HL-60/S4 (cell line): ENCODE measurements around the gene VPS13C.

Source experiments
- in situ Hi-C: fragments of 300-500 bp; cut with MboI; formaldehyde crosslinking; loops from 2 replicates; pipeline ENCODE4 v1.14.3; 2022; ENCODE audit warnings: low sequenced_read_pairs

VPS13C gene

DNA sequence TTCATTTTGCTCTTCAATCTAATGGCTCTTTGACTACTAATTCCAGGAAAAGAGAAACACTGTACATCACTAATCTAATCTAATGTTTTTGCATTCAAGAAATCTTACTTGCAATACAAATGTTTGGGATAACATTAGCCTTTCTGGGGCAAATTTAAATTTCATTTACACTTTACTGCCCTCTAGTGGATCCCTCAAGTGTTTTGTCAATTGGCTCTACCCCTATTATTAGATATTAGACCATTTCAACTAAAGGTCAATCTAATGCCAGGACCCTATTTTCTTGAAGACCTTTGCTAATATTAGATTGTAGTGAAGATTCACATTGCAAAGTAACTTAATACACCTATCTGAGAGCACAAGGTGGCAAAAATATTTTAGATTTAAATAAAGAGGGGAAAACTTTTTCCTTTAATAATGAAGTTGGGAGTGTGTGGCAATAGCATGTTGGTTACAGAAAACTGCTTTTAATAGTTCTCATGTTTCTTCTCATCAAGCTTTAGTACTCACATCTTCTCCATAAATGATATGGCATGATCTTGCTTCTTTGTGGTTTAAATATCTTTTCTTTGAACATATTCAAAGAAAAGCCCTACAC is 11.6 kb upstream of the VPS13C start:
- in situ Hi-C loops = loop anchor here (25.0 kb wide), 1 partner anchor 185 kb away; no protein-coding TSS in a partner anchor

DNA sequence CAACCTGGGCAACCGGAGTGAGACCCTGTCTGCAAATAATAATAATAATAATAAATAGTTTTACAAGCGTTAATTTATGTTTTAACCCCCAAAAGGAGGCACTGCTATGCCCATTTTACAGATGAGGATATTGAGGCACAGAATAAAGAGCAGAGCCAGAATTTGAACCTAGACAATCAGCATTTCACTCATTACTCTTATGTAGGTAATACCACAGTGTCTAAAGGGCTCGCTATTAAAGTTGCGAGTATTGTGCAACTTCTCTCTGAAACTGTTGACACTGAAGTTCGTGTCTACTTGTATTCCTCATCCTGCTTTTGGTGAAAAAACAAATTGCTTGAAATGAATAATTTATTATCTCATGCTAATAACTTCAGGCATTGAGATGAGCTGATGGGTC is 9.3 kb upstream of the VPS13C start:
- in situ Hi-C loops = loop anchor here (25.0 kb wide), 1 partner anchor 182 kb away; no protein-coding TSS in a partner anchor

DNA sequence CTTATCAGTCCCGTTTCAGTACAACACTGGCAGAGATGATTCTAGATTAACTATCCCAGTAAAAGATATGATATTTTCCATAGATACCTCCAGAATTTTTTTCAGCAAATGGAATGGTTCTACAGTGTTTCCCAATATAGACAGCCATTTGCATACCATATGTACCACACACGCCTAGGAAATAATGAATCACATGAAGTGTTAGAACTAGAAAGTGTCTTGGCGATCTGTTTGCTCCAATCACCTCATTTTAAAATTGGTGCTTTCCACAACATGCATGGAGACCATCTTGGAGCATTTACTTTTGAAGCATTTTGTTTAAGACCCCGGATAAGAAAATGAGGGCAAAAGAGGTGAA is 8.5 kb upstream of the VPS13C start:
- in situ Hi-C loops = loop anchor here (25.0 kb wide), 1 partner anchor 181 kb away; no protein-coding TSS in a partner anchor

DNA sequence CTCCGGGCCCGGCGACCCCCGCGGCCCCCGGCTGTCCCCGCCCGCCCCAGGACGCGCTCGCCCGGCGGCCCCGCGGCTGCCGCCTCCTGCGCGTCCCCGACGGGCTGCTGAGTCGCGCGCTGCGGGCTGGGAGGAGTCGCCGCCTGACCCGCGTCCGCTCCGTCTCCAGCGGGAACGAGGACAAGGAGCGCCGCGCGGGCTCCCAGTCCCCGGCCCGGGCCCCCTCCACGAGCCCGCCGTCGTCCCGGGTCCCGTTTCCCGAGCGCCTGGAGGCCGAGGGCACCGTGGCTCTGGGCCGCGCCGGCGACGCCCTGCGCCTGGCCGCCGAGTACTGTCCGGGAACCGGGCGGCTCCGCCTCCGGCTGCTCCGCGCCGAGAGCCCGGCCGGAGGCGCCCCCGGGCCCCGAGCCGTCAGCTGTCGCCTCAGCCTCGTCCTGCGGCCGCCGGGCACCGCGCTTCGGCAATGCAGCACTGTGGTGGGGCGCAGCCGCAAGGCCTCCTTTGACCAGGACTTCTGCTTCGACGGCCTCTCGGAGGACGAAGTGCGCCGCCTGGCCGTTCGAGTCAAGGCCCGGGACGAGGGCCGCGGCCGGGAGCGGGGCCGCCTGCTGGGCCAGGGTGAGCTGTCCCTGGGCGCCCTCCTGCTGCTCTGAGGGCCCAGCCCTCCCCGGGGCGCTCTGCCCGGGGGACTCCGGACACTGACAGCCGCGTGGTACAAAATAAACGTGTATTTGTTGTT is 8.0 kb upstream of the VPS13C start:
- in situ Hi-C loops = loop anchor here (25.0 kb wide), 1 partner anchor 181 kb away; no protein-coding TSS in a partner anchor

DNA sequence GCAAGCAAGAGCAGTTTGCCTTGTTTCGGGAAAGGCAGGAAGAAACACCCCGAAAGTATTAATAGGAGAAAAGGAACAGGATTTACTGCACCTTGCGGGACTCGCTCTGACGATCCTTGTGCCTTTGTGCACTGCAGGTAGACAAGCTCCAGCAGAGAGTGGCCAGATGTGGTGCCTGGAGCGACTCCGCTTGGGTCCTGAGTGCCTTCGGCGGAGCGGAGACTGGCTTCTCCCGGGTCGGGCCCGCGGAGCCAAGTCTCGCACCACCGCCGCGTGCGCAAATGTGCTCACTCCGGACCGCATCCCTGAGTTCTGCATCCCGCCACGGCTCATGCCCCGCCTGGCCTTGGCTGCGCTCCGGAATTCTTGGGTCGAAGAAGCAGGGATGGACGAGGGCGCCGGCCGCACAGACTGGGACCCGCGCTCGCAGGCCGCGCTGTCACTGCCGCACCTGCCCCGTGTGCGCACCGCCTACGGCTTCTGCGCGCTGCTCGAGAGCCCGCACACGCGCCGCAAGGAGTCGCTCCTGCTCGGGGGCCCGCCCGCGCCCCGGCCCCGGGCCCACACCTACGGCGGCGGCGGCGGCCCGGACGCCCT is 7.3 kb upstream of the VPS13C start:
- in situ Hi-C loops = loop anchor here (25.0 kb wide), 1 partner anchor 180 kb away; no protein-coding TSS in a partner anchor

DNA sequence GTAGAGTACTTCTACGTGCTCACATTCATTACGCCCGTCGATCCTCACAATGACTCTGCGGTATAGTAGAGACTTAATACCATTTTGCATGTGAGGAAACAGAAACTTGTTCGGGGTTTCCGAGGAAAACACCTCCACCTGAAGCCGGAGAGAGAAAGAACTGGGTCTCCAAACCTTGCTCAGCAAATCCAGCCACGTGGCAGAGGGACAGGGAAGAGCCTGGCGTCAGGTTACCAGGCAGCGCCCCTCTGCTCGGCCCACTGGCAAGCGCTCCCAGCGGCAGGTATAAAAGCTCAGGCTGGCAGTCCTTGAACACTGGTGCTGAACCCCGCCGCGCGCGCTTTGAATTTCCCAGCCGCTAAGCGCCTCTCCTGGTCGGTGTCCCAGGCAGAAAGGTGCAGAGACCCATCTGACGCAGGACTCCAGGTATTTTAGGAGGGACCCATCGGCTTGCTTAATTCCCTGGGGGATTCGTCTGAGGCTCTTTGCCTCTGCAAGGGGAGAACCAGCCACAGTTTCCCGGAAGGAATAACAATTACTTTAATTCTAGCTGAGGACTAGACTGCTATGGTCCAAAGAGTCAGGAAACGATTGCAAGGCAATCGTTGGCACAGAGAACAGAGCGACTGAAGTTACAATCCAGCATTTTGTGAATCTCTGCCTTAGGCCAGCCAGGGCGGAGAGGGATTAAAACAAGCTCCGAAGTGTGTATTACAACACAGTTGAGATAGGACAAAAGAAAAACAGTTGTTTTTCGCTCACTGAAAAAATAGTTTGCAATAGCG is 6.6 kb upstream of the VPS13C start, which contains the start of gene C2CD4A:
Gene C2CD4A, plus strand, starts transcription at position 315 of the 785 bp plus-strand sequence. CDS start 637 bp downstream, outside the sequence.
- in situ Hi-C loops = loop anchor here (25.0 kb wide), 1 partner anchor 180 kb away; no protein-coding TSS in a partner anchor

DNA sequence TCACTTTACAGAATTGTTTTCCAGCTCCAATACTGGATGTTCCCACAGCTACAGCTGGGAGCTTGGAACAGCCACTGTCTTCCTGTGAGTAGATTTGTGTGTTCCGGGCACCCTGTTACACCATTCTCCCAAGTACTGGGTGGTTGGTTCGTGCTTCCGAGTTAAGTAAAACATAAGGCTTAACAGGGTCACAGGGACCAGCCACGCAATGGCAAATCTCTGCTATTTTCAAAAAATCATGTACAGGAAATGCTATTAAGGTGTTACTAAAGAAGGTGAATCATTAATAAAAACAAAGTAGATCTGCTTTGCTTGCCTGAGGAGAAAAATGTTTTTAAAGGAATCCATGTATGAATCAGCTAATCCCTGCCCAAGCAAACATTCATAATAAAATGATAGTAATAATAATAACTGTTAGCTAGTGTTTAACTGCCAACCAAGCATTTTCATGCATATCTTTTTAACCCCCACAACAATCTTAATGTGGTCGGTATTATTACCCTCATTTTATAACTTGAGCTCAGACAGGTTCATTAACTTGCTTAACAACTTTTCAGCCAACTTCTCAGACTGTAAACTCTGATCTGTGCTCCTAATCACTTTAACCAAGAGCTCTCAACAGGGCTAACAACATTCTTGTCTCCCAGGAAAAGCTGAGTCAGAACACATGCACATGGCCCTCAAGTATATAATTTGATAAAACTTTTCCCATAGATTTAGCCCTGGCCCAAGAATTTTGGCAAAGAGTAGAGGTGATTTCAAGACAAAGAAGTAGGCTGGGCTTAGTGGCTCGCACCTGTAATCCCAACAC is 3.8 kb upstream of the VPS13C start:
- in situ Hi-C loops = loop anchor here (25.0 kb wide), 1 partner anchor 177 kb away; no protein-coding TSS in a partner anchor

DNA sequence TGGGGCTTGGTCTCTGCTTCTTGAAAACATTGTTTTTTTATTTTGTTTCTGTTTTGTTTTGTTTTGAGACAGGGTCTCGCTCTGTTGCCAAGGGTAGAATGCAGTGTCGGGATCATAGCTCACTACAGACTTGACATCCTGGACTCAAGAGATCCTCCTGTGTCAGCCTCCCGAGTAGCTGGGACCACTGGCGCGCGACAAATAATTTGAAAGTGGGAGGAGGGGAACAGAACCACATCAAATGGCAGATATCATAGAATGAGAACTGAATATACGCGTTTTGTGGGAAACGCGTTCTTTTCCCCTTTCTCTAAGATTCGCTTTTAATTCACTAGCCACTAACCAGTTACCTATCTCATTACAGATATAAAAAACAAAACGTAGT is 641 bp upstream of the VPS13C start:
- in situ Hi-C loops = loop anchor here (25.0 kb wide), 1 partner anchor 174 kb away; no protein-coding TSS in a partner anchor

DNA sequence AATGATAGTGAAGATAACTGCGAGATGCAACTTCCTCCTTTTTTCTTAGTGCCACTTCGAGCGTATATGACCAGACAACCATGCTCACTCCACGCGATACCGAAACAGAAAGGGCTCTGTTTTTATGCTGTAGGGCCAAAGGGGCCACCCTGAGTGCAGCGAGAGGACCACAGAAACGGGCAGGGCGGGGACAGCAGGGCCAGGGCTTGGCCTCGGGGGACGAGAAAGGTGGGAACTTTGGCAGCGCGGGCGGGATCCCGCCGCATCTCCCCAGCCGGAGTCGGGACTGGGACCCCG is 483 bp downstream of the VPS13C start:
- in situ Hi-C loops = loop anchor here (25.0 kb wide), 1 partner anchor 172 kb away; no protein-coding TSS in a partner anchor

DNA sequence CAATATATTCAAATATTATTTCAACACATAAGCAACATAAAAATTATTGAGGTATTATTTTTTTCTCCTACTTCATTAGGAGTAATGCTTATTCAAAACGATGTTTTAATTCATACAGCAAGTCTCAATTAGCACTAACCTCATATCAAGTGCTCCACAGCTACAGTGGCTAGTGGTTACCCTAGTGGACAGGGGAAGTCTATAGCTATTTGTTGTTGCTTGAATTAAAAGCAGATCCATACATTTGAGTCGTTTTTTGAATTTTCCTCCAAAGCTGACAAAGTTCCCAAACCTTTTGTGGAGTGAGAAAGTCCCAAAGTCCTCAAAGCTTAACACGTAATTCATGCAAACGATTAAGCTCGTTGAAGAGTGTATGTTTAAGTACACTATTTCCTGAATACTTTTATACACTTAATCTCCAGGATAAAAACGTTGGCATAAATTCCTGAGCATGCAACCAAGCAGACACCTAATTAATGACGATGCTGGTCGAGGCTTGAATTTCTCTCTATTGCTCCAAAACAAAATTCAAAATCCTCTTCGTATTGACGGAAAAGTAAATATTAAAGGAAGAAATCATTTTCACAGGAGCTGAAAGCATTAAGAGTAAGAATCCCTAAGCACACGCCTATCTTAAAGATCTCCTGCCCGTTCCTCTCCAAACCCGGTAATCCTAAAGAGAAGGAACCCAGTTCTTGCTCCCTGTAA is 985 bp downstream of the VPS13C start:
- in situ Hi-C loops = loop anchor here (25.0 kb wide), 1 partner anchor 172 kb away; no protein-coding TSS in a partner anchor

DNA sequence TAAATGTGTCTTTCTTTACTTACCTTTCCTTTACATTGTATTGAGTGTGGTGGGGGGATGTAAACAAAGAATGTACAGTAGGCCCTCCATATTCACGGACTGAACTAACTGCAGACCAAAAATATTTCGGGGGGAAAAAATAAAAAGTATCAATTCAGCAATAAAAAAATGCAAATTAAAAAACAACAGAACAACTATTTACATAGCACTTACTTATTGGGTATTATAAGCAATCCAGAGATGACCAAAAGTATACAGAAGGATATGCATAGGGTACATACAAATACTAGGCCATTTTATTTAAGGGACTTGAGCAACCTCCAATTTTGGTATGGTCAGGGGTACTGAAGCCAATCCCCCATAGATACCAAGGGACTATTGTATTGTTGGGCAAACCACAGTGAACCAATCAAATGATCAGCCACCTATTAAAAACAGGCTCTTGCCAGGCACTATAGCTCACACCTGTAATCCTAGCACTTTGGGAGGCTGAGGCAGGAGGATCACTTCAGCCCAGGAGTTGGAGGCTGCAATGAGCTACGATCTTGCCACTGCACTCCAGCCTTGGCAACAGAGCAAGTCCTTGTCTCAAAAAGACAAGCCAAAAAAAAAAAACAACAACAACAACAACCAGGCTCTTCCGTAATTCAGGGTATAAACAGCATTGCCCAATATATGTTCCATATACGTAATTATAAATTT is 1.8 kb downstream of the VPS13C start:
- in situ Hi-C loops = loop anchor here (25.0 kb wide), 1 partner anchor 171 kb away; no protein-coding TSS in a partner anchor

DNA sequence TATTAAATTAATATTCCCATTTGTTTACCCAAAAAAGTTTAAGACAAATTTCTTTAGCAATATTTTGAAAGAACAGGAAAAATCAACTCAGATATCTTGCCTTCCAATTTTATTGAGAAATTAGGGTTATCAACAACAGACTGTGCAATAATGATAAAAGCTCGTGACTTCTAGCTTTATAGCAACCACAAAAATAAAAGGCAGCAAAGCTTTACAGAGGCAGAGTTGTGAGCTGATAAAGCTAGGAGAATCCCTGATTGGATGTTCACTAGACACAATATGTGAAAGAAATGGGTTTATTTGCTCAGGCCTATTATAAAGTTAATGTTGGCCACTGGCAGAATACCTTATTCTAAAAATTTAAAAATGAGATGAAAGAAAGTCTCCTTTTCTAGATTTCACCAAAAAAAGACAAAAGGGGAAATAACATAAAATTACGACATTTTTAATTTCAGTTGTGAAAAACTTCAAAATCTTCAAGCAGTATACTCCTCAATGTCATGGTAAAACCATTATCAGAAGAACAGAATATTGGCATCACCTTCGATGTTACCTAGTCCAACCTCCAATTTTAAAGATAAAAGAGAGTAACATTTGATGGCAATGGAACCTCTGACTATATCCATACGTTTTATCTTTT is 2.8 kb downstream of the VPS13C start:
- in situ Hi-C loops = loop anchor here (25.0 kb wide), 1 partner anchor 170 kb away; no protein-coding TSS in a partner anchor

DNA sequence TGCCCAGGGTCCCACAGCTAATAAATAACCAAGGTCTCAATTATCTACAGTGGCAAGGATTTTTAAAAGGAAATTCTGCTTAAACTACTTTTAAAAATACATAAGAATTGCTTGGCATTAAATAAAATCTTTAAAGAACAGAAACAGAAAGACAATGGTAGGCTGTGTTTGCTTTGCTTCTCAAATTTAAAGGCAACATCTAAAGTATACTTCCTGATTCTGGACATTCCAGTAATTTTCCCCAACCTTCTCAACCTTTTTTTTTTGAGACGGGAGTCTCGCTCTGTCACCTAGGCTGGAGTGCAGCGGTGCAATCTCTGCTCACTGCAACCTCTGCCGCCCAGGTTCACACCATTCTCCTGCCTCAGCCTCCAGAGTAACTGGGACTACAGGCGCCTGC is 5.3 kb downstream of the VPS13C start:
- in situ Hi-C loops = loop anchor here (25.0 kb wide), 1 partner anchor 168 kb away; no protein-coding TSS in a partner anchor

DNA sequence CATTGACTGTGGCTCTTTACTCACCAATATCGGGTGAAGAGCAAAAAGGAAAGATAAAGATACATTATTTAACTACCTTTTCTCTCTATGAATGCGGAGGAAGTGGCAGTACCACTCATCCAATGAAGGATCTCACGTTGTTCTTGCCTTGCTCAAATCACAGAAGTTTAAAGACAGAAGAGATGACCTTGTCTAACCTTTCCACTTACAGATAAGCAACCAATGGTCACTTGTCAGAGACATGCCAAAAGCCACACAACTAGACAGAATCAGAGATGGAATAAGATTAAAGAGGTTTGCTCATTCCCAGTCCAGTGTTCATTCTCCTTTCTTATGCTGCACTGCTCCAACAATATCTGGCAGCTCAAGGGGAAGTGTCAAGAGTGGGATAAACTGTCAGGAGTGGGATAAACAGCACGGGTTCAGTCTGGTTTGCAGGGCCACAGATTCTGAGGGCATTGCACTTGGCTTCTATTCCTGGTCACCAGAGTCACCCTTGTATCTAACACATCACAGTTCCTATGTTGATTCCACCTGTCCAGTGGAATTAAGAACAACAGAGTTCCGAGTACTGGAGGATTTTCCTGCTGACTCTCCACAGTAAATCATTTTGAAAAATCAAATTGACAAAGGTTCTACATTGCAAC is 6.7 kb downstream of the VPS13C start:
- in situ Hi-C loops = loop anchor here (25.0 kb wide), 1 partner anchor 166 kb away; no protein-coding TSS in a partner anchor

DNA sequence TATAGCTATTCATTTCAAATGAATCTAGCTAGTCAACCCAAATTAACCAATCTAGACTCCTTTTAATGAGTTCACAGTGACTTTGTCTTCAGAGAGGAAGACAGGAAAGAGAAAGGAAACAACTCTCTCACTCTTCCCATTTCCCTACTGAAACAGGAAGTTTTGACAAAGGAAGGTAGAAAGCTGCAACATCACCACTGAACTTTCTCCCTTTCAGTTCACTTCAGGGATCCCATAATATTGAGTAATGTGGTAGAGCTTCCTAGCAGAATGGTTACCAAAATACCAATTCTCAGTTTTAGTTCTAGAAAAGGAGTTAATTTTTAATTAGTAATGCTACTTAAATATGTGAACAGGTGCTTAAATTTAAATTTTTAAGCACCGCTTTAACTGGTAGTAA is 7.5 kb downstream of the VPS13C start:
- in situ Hi-C loops = loop anchor here (25.0 kb wide), 1 partner anchor 165 kb away; no protein-coding TSS in a partner anchor

DNA sequence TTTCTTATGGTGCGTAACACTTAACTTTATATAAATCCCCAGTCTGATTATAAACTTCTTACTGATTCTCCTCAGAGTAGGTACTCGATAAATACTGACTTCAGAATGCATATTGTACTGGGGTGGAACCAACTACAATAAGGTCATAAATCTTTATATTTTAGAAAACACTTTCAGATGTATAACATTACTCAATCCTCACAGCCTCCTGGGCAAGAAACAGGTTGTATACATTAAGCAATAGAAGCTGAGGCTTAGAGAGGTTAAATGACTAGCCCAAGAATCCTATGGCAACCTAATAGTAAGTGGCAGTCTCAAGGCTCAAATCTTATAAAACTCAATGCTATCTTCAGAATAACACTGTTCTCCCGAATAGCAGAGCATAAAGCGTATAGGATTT is 9.1 kb downstream of the VPS13C start:
- in situ Hi-C loops = loop anchor here (25.0 kb wide), 1 partner anchor 164 kb away; no protein-coding TSS in a partner anchor

DNA sequence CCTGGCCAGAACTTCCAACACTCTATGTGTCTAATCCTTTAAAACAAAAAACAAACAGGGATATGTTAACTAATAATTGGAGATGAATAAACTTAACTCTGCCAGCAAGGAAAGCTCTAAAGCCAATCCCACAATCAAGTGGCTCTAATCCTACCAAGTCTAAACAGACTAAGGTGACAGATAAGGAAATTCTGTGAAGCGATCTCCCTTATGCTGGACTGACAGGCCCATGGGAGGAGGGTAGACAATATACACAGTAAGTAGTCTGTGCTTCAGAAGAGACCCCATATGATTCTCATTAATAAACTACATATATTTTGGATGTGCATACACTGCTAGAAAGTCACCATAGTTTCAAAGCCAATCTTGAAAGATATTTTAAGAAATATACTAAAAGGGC is 10.1 kb downstream of the VPS13C start:
- in situ Hi-C loops = loop anchor here (25.0 kb wide), 1 partner anchor 163 kb away; no protein-coding TSS in a partner anchor
